Parietal lobe (tissue), 2 donors: ENCODE measurements around the gene FRYL. TPM values are rescaled to one million over a fixed set of nuclear protein-coding genes. Genes with fewer than 3 reads are reported as not detected.
A peak's percentile ranks its signal among the peaks of the same experiment; 100 is the strongest.

ENCODE experiments used
- small RNA-seq: library from RNA; depleted of rRNA; stranded (forward); fragments of <200 nt; gene quantifications from one replicate; pipeline ENCODE3, GENCODE V24; 2014; ENCODE audit warnings: low replicate concordance
- total RNA-seq: library from RNA; depleted of rRNA; stranded (reverse); fragments of >200 nt; gene quantifications from one replicate; pipeline ENCODE4 v1.2.3, GENCODE V29; 2014

FRYL gene
- total RNA-seq, result 143 TPM

GRCh38 chr4:48779998-48780864, at the start of gene FRYL:
FRYL (minus strand) TSS chr4:48780279; CDS start chr4:48634410, 145,869 bp downstream.

DNA sequence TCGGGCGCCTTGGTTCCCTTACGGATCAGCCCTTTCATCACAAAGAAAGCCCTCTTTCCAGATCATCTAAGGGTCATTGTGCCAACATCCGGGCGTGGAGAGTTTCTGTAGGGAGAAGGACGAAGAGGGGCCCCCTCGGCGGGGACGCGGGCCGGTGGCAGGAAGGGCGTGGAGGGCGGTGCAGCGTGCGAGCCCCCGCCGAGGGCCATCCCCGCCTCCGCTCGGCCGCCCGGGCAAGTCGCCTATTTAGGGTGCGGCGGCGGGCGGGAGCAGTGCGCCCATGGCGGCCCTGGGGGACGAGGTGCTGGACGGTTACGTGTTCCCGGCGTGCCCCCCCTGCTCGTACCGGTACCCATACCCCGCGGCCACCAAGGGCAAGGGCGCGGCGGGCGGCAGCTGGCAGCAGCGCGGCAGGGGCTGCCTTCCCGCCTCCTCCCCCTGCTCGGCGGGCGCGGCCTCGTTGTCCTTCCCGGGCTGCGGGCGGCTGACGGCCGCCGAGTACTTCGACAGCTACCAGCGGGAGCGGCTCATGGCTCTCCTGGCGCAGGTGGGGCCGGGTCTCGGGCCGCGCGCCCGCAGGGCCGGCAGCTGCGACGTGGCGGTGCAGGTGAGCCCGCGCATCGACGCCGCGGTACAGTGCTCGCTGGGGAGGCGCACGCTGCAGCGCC, 289.9 kb downstream of the FRYL start, which contains the start of gene ZAR1:
ZAR1 (plus strand) TSS at position 241 of the 668 bp plus-strand sequence; CDS start at position 281, 40 bp downstream.

DNA sequence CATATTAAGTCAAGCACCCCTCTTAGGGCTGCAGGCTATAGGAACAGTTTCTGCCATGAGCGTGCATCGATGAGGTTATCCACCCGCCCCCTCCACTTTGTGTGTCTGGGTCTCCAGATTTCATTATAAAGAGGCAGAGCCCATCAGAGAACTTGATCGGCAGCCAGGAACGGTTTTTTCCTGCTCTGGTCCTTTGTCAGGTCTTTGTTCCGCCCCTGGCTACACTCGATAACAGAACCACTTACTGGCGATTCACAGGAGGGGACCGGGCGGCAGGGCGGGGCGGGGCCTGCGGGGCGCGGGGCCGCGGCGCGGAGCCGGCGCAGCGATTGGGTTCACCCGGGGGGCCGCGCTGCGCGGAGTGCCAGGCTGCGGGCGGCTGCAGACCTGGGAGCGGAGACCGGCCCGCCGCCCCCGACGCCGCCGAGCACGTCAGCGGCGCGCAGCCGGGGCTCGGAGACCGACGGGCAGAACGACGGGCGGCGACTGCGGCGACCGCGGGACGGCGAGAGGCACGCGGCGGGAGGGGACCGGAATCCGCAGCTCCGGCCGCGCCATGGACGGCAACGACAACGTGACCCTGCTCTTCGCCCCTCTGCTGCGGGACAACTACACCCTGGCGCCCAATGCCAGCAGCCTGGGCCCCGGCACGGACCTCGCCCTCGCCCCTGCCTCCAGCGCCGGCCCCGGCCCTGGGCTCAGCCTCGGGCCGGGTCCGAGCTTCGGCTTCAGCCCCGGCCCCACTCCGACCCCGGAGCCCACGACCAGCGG, 296.9 kb downstream of the FRYL start, which contains the start of gene SLC10A4:
SLC10A4 (plus strand) TSS at position 338 of the 771 bp plus-strand sequence; CDS start at position 557, 219 bp downstream.

Small RNA genes lying within 50 kb of the gene (small RNA-seq; reads per million reads assigned to genes)
- 2.4 reads per million, percentile 82 among the genes with 10 or more reads in this experiment for gene RNU5E-3P

Other genes starting within 250 kb of the FRYL start
- 148 TPM for gene OCIAD1, start 50.8 kb upstream of the FRYL start, total RNA-seq
- gene OCIAD2, start 126.5 kb upstream of the FRYL start, total RNA-seq, result 21.0 TPM
- not detected for gene CWH43, start 206.0 kb upstream of the FRYL start, total RNA-seq